Measurements from ENCODE around the gene ERBIN.

Gene ERBIN

DNA sequence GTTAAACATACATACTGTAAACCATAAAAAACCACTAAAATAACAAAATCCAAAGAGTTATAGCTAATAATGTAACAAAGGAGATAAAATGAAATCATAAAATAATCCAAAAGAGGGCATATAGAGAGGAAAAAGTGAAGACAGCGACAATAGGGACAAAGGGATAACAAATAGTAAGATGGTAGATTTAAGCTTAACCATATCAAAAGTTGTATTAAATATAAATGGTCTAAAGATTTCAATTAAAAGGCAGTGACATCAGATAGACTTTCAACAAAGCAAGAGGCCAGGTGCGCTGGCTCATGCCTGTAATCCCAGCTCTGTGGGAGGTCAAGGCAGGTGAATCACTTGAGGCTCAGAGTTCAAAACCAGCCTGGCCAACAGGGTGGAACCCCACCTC is 163.0 kb downstream of the ERBIN start:
- intact Hi-C loops (cut with DNase I; ENCODE audit: low total_unique reads), result no loop called here

DNA sequence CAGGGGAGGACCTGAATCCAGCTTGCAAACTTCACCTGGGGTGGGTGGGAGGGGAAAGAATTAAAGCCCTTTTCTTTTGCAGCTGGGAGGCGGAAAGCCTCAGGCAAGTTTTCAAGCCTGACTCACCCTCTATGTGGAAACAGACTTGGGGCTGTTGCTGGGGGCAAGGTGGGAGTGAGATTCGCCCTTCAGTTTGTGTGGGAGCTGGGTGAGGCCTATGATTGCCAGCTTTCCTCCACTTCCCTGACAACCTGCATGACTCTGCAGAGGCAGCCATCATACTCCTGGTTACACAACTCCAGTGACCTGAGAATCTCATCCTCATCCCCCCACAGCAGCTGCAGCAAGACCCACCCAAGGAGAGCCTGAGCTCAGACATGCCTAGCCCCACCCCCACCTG is 174.5 kb downstream of the ERBIN start:
- Histone ChIP-seq H3K9me3 (peaks cover 0 to 46% (median 22%) of the 10 kb centered on the region in 3 donors), H3K27me3 (no peaks in the 10 kb centered on the region), H3K4me3 (no peak overlapping the region), H3K4me1 (no peaks in the 10 kb centered on the region), H3K36me3 (peaks cover 0 to 5% (median 0%) of the 10 kb centered on the region in 3 donors), H3K27ac (no peak overlapping the region)
- no peak for DNase-seq
- intact Hi-C loops (cut with DNase I; ENCODE audit: low total_unique reads), result no loop called here
- no peak for TF ChIP-seq CTCF (IDR thresholded peaks at IDR 0.05)

More for the DNA sequence above, 163.0 kb downstream of the ERBIN start:
- TF ChIP-seq CTCF (IDR thresholded peaks at IDR 0.05), result no peak
- Histone ChIP-seq H3K4me1 (no peaks in the 10 kb centered on the region), H3K27me3 (no peaks in the 10 kb centered on the region), H3K27ac (no peak overlapping the region), H3K4me3 (no peak overlapping the region), H3K9me3 (peaks cover 0 to 13% (median 6%) of the 10 kb centered on the region in 3 donors), H3K36me3 (peaks cover 5 to 36% (median 6%) of the 10 kb centered on the region in 3 donors)
- no peak for DNase-seq

GRCh38 chr5:66113160-66113559 is 186.8 kb downstream of the ERBIN start:
- no peak for DNase-seq
- H3K27ac ChIP-seq, result no peak overlapping the region
- TF ChIP-seq CTCF (IDR thresholded peaks at IDR 0.05), result no peak

DNA sequence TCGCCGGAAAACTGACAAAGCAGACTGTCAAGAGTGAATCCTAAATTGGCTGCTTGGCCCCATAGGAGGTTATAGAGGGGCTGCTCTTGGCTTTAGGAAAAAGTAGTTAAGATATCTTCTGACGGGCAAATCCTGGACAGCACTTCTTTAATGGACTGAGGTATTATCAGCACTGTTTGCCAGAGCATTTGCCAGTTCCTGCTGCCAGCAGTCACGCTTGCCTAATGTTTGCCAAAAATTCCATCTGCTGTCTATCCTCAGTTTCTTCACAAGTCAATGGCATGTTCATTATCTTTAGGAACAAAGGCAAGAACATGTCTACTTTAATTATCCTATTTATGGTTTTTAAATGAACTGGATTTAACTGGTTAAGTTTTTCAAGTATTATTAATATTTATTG is 191.9 kb downstream of the ERBIN start:
- TF ChIP-seq CTCF (IDR thresholded peaks at IDR 0.05), result no peak
- DNase-seq, result no peak
- H3K4me1 ChIP-seq, result no peaks in the 10 kb centered on the region
- H3K36me3 ChIP-seq, result no peaks in the 10 kb centered on the region
- H3K9me3 ChIP-seq, result no peaks in the 10 kb centered on the region
- no peaks in the 10 kb centered on the region for H3K27me3 ChIP-seq
- intact Hi-C loops (cut with DNase I; ENCODE audit: low total_unique reads), result no loop called here
- no peak overlapping the region for H3K4me3 ChIP-seq
- no peak overlapping the region for H3K27ac ChIP-seq

More at GRCh38 chr5:66113160-66113559, 186.8 kb downstream of the ERBIN start:
- no peak overlapping the region for H3K4me3 ChIP-seq
- H3K4me1 ChIP-seq, result no peaks in the 10 kb centered on the region
- no peaks in the 10 kb centered on the region for H3K36me3 ChIP-seq
- peaks cover 0 to 17% (median 9%) of the 10 kb centered on the region in 3 donors for H3K9me3 ChIP-seq
- intact Hi-C loops (cut with DNase I; ENCODE audit: low total_unique reads), result no loop called here
- no peaks in the 10 kb centered on the region for H3K27me3 ChIP-seq

- no peak for DNase-seq
- no peak for TF ChIP-seq CTCF (IDR thresholded peaks at IDR 0.05)
- Histone ChIP-seq H3K9me3 (no peaks in the 10 kb centered on the region), H3K36me3 (no peaks in the 10 kb centered on the region), H3K4me1 (no peaks in the 10 kb centered on the region), H3K4me3 (no peak overlapping the region), H3K27ac (no peak overlapping the region), H3K27me3 (no peaks in the 10 kb centered on the region)
- intact Hi-C loops (cut with DNase I; ENCODE audit: low total_unique reads), result no loop called here
Observed at GRCh38 chr5:66122379-66123034, 196.1 kb downstream of the ERBIN start.
